ENCODE results near the gene B3GNT7.

Gene B3GNT7

DNA sequence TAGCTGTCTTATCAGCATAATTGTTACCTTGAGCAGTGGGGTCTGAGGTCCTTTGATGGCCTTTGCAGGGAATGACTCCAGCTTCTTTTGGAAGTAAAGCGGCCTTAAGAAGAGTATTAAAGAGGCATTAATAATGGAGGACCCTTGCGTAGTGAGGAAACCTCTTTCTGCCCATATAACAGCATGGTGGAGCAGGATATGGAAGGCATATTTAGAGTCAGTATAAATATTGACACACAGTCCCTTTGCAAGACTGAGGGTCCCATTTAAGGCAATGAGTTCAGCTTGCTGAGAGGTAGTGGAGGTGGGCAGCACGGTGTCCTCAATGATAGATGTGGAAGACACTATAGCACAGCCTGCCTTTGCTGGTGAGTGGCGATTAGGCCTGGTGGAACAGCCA, 36.1 kb downstream of the B3GNT7 start:
- DNase-seq, result no peak

DNA sequence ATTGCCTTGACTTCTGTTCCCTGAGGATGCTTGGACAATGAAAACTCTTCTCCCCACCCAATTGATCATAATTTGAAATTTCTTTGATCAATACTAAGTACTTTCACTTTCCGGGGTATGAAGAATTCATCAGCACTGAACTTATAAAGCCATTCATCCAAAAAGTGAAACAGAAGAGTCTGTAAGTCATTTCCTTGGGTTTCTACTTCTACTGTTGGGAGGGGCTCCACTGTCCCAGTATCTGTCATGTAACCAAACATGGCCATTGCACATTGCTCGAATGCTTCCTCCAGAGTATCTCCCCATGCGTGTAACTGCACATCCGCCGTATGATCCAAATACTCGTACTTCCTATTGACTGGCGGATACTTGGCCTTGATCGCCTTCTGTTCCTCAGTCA, 38.5 kb downstream of the B3GNT7 start:
- no peak for DNase-seq

DNA sequence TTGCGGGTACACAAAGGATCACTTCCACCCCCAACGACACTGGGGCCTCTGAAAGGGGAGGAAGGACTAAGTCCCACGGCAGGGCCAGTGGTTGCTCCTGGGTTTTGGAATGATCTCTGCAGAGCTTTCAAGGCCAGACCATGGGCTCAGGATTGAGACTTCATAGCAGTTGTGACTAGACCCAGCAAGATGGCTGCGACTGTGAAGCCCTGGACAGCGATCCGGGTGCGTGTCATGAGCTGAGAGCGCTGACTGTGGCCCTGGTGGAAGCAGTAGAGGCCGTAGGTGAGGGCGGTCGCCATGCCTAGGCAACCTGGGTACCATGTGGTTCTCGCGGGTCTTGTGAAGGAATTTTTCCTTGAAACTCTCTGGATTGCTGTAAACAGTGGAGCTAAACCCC, 41.4 kb downstream of the B3GNT7 start:
- no peak for DNase-seq

DNA sequence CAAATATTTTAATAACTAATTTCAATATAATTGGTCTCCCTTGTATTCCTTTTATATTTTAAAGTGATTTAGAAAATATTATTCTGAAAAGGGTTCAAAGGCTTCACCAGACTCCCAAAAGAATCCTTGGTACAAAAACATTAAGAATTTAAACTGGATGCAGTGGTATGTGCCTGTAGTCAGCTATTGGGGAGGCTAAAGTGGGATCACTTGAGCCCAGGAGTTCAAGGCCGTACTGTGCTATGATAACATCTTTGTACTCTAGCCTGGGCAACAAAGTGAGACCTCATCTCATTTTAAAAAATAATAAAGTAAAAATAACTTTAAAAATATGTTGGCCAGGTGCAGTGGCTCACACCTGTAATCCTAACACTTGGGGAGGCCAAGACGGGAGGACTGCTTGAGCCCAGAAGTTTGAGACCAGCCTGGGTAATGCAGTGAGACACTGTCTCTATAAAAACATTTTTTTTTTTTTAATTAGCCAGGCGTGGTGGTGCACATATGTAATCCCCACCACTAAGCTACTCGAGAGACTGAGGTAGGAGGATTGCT, 54.1 kb downstream of the B3GNT7 start:
- no peak for DNase-seq

DNA sequence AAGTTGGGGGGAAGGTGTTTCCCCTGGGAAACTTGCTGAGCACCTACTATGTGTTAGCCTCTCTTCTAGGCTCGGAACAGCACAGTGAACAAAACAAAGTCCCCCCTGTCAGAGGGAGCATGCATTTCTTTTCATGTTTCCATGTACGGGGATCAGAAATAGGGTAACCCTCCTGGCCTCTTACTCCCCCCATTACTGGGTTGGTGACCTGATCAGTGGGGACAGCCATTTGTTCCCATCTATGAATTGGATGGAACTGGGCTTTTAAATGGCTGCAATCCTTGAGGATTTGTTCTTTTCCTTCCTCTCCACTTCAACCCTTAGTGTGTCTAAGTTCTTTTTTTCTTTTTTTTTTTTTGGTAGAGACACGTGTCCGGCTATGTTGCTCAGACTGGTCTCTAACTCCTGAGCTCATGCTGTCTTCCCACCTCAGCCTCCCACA, 55.1 kb downstream of the B3GNT7 start:
- DNase-seq, result no peak

All from CD4-positive, alpha-beta T cell treated with Interleukin-21 for 1 hour (primary cell).